CMK (cell line): ENCODE results near the gene MRPL14.

Experiments used
- DNase-seq: peaks from one replicate; pipeline ENCODE4 v3.0.0-alpha.2; 2010; ENCODE audit warnings: low read depth

MRPL14 gene

DNA sequence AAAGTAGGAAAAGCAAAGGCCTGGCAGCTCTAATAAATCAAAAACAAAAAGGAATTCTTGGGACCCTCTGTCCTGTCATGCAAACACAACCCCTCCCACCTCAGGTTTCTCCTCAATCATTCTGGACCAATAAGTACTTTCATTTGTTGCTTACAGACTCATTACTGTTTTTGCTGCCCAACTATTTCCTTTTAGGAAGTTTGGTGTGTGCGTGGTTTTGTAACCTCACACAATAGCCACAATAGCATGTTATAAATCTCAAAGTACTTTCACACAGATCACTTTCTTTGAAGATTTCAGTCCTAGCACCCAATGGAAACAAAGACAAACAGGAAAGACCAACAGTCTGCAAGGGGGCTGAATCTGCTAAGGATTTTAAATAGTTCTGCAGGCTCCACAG is 4.5 kb downstream of the MRPL14 start:
- no peak for DNase-seq

DNA sequence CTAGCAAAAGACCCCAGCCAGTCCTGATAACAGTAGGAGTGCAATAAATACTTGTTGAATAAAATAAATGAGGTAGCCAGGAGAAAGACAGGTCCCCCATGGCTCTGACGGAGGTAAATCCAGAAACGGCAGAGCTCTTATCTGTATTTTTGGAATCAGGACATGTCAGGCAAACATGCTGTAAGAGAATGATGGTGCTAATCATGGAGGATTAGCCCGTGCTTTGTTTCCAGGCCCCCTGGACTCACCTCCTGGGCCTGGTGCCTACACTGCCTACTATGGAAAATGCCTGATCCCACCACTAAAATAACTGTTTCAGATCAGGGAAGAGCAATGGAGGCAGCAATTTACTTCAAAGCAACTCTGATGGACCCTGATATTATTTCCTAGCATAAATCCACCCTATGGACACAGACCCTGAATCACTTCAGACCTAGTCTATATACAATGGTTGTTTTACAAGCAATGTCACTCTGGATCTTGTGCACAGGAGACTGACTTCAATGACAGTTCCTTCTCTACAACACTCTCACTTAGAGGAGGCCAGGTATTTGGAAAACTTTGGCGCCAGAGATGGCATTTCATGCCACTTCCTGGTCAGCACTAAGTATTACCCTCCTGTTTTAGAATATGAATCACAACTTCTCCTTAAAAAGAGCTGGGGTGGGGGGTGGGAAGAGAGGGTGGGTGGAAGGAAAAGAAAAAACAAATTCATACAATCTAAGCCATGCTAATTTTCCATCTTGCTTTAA is 6.4 kb downstream of the MRPL14 start:
- DNase-seq = no peak

DNA sequence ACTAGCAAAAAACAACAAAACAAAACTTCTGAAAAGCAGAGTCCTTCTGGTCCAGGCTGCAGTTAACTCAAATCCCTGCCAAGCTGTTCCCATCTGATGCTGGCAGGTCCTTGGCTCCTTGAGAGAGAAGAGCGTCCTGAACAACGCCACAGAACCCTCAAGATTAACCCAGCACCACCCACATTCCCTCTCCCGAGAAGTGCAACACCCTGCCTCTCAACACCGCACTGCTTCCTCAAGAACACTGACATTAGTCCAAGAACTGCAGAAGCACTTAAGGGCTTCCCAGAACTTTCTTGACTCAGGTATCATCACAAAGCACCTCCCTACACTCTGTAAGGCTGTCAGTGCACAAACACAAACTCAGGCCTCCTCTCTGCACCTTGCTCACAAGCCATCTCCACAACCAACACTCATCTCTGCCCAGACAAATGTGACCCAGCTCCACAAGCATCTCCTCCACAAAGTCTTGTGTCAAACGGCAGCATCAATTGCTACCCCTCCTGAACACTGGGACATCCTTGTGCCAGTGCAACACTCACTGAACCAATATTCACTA is 7.5 kb downstream of the MRPL14 start:
- DNase-seq = no peak

DNA sequence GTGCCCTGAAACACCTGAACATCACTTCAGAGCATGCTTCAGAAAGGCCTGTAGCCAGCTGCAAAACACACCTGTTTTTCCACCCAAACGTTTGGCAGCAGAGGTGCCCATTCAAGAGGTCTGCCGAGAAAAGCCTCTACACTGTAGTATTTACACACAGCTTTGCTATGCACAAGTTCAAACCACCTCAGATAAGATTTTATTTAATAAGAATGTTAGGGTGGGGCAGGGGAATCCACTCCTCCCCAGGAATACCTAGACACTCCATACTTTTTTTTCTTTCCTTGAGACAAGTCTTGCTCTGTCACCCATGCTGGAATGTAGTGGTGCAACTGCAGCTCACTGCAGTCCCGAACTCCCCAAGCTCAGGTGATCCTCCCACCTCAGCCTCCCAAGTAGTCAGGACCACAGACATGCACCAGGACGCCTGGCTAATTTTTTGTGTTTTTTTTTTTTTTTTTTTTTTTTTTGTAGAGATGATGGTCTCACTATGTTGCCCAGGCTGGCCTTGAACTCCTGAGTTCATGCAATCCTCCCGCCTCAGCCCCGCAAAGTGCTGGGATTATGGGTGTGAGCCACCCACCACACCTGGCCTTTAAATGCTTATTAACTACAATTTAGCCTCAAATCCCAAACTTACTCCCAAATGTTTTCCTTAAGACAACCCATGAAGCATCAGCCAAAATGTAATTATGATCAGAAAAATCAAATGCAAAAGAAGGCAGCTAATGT is 9.7 kb downstream of the MRPL14 start:
- no peak for DNase-seq

DNA sequence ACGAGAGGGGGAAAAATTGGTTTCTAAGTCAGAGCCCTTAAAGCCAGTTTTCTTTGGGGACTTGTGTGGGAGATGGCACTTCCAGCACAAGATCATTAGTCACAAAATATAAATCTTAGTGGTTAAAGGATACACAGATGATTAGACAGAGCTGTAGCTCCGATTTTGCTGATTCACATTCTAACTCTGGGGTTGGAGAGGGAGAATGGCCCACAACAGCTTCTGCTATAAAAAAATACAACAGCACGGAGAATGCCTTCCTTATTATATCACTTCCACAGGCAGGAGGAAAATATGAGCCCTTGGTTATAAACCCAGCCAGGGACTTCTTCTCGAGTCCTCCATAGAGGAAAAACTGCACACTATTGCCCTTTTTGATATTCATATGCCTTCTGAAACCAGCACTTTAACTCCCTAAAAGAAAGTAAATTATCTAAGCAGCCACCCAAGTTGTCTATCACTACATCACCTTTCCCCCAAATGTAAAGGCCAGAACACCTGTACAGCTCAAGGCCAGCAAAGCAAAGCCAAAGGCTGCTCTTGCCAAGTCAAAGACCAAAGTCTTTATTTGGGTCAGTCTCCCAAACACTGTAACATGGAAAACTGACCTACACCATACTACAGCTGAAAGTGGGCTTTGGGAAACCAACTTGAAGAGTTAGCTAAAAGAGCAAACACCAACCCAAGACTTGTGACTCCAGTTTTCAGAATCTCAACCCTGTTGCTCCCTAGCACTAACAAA is 10.4 kb downstream of the MRPL14 start:
- no peak for DNase-seq

DNA sequence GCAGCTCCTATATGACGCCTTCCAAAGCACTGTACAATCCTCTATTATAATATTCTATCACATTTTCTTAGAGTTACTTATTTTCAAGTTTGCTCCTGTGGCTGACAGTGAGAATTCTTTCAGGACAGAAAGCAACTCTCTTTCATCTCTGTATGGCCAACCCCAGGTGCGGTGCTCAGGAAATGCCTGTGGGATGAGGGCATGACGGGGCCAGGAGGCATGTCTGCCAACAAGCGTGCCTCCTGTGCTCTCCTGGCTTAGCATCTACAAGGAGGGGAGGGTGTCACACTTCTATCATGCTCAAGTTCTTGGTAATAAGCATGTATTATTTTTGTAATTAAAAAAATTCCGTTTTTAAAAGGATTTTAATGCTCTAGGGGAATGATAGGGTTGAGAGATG is 11.4 kb downstream of the MRPL14 start:
- no peak for DNase-seq

DNA sequence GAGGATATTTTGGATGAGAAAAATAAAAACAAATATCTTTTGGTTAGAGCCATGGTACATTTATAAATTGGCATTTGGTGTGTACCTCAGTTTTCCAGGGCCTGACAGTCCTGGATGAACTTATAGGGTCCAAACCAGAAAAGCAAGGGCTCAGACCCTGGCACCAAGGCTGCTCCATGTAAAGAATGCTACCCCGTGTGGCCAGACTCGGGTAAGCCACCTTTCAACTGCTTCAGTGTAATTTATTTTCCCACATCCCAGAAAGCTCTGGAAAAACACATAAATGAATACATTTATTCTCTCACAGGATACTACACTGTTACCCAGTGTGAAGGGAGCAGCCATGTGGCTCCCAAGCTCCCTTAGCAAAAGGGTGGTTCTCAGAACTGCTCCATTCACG is 13.8 kb downstream of the MRPL14 start:
- DNase-seq = no peak

DNA sequence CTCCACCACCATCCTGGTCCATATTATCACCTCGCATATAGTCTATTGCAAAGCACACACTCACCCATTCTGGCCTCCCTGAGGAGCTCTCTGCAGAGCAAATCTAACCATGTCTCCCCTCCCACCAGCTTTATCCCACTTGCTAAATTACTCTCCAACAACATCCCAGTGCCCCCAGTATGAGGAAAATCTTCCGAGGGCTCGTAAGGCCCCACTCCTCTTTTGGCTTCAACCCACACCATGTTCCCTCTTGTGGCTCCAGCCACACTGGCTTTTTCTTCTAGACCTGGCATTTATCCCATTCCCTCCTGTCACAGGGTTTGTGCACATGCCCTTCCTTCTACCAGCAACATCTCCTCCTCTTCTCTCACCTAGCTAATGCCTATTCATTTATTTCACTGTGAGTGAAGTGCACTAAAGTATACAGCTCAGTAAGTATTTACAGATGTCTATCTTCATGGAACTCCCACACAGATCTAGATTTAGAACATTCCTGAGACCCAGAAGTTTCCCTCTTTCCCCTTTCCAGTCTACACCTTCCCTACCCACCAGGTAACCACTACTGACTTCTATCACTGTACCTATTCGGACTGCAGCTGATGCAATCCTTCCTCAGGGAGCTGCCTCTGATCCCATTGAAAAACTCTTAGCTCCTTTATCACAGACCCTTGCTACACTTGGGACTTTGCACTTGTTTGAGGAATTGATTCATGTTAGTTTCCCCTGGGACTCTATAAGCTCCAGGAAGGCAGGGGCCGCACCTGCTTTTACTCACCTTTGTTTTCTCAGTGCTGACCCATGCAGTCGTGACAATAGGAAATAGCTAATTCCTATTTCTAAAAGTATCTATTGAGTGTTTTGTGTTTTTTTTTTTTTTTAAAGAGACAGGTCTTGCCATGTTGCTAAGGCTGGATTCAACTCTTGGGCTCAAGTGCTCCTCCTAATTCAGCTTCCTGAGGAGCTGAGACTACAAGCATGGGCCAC is 15.5 kb downstream of the MRPL14 start:
- DNase-seq = no peak

DNA sequence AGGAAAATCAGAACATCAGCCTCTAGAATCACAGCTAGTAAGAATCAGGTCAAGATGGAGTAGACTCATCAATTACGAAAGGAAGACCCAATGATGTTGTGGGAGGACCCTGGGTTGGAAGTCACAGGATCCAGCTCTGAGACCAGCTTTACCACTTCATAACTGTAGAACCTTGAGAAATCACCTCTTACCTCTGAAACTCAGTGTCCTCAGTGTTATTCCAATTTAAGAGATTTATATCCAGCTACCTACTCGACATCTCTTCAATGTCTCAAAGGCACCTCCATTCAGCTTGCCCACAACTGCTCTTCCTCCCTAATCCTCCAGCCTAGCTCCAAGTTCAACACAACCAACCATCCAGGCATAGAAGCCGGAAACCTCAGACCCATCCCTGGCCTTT is 16.3 kb downstream of the MRPL14 start:
- DNase-seq = no peak

DNA sequence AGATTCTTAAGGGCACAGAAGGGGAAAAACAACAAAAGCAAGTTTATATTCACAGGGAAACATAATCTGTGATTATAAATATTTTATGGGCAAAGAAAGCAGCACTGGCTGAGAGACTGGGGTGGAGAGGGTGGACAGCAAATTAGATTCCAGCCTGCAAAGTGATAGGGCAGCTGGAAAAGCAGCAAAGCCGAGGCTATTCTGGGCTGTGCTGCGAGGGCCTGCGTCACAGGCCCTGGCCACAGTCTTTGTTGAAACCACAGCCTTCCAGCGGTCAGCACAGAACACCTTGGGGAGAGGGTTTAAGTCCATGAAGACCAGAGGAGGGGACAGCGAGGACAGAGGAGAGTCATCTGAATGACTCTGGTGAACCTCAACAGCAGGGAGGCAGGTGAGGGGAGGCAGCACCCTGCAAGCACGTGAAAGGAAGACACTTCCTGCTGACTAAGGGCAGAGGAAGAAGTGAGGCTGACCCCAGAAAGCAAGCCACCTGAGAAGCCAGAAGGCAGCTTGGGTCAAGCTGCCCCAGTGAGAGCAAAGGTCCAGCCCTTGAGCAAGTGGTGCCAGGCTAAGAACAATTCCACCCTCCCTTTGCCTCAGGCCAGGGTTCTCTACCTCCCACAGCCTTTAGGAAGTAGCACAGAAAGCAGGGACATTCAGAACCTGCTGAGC is 17.1 kb downstream of the MRPL14 start:
- DNase-seq = no peak

DNA sequence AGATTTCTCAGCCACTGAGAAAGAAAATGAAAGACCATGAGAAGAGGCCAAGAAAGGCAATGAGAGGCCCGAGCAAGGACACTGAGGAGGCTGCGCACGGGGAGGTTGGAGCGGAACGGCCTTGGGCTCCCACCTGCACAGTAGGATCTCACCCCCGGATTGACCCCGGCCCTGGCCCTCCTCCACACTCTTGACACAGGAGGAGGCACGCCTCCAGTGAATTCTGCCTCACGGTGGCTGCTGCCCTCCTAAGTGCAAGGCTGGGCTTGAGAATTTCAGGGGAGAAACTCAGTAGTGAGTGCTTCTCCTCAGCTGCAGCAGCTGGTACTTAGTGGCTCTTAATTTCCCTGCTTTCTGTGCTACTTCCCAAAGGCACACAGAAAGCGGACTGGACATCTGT is 18.0 kb downstream of the MRPL14 start:
- DNase-seq = no peak

DNA sequence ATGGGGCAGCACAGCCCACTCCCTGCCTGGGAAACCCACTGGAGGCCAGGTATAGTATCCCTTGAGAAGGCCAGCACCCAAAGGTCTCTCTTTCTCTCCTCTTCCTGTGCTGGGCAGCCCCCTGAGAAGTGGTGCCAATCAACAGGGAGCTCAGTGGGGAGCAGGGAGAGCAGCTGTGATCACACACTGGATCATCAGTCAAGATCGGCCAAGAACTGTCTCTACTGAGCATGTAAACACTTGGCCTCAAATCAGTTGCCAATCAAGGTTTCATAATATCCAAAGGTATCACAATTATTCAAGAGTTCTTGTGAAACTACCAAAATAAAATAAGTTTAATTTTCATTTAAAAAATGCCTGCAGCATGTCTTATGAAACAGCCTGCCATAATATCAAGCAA is 18.8 kb downstream of the MRPL14 start:
- no peak for DNase-seq

DNA sequence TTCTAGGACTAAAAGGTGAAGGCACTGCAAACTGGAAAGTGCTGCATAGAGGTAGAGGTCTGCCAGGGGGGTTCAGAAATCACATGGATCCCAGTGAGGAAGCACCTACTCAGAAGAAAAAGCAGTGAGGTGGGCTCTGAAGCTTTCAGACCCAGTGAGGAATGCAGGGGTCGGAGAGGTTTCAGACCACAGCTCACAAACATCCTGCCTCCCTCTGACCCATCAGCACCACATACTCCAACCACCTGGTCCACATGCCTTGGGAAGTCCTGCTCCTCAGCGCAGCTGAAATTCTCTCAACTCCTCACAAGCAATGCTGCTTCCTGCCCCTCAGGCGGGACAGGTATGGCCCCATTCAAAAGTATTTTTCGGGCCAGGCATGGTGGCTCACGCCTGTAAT is 20.2 kb downstream of the MRPL14 start:
- no peak for DNase-seq

DNA sequence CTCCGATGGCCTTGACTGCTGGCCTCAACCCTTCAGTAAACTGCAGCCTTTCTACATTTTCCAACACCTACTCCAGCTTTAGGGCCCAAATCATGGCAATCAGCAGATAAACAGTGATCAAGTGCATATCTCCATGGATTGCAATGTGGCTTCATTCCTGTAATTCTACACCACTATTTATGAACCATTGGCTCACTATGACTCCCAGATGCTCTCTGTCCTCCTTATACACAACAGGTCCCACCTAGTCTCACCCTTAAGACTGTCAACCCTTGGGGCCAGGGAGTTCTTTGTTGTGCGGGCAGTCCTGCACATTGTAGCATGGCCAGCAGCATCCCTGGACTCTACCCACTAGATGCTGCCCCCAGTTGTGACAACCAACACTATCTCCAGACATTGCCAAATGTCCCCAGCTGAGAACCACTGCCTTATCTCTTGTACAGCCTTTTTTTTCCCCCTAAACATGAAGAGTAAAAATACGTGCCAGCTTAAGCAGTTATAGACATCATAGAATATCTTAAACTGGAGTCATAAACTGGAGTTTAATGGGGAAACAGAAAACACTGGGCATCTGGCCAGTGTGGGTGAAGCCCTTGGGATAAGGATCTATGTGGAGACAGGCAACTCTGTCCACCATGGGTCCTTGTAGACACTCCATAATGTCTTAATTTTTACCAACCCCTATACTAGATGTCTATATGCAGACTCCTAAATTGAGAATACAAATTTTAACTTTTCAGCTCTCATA is 21.1 kb downstream of the MRPL14 start:
- DNase-seq = no peak

DNA sequence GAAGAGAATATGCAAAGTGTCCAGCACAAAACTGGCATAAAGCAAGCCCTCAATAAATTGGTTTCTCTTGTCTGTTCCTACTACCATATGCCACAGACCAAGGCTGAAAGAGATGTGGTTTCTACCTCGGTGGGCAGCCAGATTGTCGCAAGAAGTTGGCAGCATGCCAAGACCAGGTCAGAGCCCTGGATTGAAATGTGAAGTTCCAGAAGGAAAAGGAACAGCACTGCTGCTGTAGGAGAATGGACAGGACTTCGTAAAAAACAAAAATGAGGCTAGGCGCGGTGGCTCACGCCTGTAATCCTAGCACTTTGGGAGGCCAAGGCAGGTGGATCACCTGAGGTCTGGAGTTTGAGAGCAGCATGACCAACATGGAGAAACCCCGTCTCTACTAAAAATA is 22.1 kb downstream of the MRPL14 start:
- DNase-seq = no peak

DNA sequence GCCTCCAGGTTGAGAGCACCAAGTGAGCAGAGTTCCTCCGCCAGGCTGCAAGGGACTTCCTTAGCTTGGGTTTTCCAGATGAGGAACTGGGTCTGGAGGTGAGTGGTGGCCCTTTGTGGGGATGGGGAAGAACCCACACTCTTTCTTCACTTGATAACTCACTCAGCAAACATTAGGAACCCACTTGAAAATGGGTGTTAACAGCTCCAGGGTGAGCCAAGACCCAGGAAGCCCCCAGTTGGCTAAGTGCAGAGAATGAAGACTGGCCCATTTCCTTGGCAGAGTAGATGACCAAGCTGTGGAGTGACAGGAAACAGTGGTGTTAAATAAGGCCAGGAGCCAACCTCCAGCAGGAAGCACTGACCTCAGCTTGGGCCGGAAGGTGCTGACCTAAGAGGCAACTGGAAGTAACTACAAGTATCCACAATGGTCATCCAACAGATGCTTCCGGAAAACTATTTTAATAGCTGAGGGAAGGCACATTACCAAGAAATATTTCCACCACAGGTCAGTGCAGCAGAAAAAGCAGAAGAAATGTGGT is 22.7 kb downstream of the MRPL14 start:
- no peak for DNase-seq

DNA sequence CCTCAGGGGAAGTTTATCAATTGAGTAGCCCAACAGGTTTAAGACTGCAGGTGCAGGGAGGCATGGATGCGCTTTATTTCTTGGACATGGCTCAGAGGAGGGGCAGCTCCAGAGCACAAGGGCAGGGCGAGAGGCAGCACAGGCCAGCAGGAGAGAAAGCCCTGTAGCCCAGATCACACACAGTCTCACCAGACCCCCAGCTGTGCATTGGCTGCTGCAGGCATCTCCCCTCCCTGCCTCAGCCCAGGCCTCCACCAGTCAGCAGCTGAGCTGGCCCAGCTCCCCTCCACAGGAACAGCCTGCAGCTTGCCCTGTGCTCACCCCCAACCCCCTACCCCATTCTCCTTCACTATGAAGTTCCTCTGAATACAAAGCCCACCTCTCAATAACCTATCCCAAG is 24.7 kb downstream of the MRPL14 start:
- no peak for DNase-seq

DNA sequence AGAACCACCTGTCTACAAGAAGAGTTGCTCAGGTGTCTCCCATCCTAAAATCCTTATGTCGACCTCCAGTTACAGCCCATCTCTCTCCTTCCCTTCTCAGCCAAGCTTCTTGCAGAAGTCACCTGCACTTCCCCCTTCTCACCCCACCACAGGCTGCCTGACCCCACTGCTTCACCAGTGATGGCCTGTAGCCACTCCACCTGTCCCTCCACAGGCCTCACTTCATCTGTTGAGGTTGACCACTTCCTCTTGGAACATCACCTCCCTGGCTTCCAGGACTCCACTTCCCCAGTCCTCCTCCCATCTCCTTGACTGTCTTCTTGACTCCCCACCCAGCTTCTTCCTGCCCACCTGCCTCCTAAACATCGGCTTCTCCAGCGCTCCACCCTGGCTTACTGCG is 25.4 kb downstream of the MRPL14 start:
- DNase-seq = no peak

DNA sequence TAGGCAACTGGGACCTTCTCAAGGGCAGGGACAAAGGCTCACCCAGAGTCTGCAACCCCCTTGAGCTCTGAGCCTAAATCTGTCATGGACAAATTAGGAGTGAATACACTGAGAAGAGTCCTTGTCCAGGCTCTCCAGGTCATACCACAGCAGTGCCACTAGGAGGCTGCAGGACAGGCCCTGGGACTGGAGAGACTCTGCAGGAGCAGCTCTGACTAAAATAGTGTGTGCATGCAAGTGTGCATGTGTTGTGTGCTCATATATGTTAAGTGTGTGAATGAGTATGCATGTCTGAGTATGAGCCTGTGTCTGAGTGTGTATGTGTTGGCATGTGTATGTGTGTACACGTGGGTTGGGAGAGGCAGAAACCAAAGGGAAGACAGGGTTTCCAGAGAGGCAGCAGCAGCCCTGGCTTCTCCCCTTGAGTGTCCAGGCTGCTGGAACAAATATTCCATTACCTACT is 27.1 kb downstream of the MRPL14 start:
- no peak for DNase-seq

DNA sequence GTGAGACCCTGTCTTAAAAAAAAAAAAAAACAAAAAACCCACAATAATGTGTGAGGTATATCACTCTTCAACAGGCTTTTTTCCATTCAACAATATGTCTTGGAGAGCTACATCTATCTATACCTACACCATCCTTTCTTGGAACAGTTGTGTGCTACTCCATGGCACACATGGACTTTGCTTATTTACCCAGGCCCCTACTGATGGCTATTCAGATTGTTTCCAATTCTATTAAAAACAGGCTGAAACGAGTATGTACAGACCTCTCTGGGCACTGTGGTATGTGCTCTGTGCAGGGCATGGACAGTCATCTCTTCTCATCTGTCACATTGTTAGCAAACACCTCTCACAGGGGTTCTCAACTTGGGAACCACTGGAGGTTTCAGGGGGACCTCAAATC is 28.1 kb downstream of the MRPL14 start:
- DNase-seq = no peak
